HG03457 (cell line): ENCODE measurements around the gene TBC1D8.

Experiments
- ATAC-seq: cut with Tn5 transposase; IDR thresholded peaks from one replicate; pipeline ENCODE4 v1.9.1; 2021; ENCODE audit warnings: moderate number of reproducible peaks; ENCODE audit not compliant: unreplicated experiment

TBC1D8 gene

GRCh38 chr2:101139495-101139894 lies 11.7 kb downstream of the TBC1D8 start:
- no peak for ATAC-seq

- ATAC-seq = no peak
Measured at GRCh38 chr2:101135412-101136296, 15.5 kb downstream of the TBC1D8 start.

GRCh38 chr2:101133492-101134100 lies 17.6 kb downstream of the TBC1D8 start:
- no peak for ATAC-seq

- ATAC-seq = no peak
Measured at GRCh38 chr2:101132202-101132601, 19.0 kb downstream of the TBC1D8 start.

GRCh38 chr2:101130081-101130480 lies 21.1 kb downstream of the TBC1D8 start:
- ATAC-seq = no peak

GRCh38 chr2:101127319-101128056 lies 23.7 kb downstream of the TBC1D8 start:
- no peak for ATAC-seq

GRCh38 chr2:101125808-101126207 lies 25.4 kb downstream of the TBC1D8 start:
- no peak for ATAC-seq

- no peak for ATAC-seq
Measured at GRCh38 chr2:101125374-101125773, 25.8 kb downstream of the TBC1D8 start.

GRCh38 chr2:101124643-101125366 lies 26.4 kb downstream of the TBC1D8 start:
- ATAC-seq = no peak

- no peak for ATAC-seq
Measured at GRCh38 chr2:101123795-101124471, 27.2 kb downstream of the TBC1D8 start.

GRCh38 chr2:101121174-101121573 lies 30.0 kb downstream of the TBC1D8 start:
- no peak for ATAC-seq

GRCh38 chr2:101120124-101120996 lies 30.8 kb downstream of the TBC1D8 start:
- no peak for ATAC-seq

- no peak for ATAC-seq
Measured at GRCh38 chr2:101119431-101119830, 31.8 kb downstream of the TBC1D8 start.

- ATAC-seq = no peak
Measured at GRCh38 chr2:101116841-101117552, 34.2 kb downstream of the TBC1D8 start.

- no peak for ATAC-seq
Measured at GRCh38 chr2:101116348-101116747, 34.8 kb downstream of the TBC1D8 start.

- ATAC-seq = no peak
Measured at GRCh38 chr2:101115664-101116063, 35.5 kb downstream of the TBC1D8 start.

- ATAC-seq = no peak
Measured at GRCh38 chr2:101114815-101115214, 36.4 kb downstream of the TBC1D8 start.

- ATAC-seq = no peak
Measured at GRCh38 chr2:101114268-101114783, 36.9 kb downstream of the TBC1D8 start.
